Astrocyte (in vitro differentiated cells and primary cell): ENCODE results near the gene CRELD2.

ENCODE experiments used
- CTCF ChIP-seq: IDR thresholded peaks from 2 replicates; pipeline ENCODE4 v1.5.1; 2011; ENCODE audit warnings: low read depth, mild to moderate bottlenecking, inconsistent platforms, low read length, moderate library complexity; ENCODE audit not compliant: insufficient read depth
- EZH2 ChIP-seq: IDR thresholded peaks from 2 replicates; pipeline ENCODE4 v1.6.1; 2012; ENCODE audit warnings: mild to moderate bottlenecking, low read length, inconsistent platforms; ENCODE audit not compliant: insufficient read depth

GRCh38 chr22:49915610-49916009 lies 2.8 kb upstream of the CRELD2 start:
- TF ChIP-seq CTCF (no peak), EZH2 (no peak)
